IMR-90 (cell line): ENCODE measurements around the gene DSCAM. TPM values are rescaled to one million over a fixed set of nuclear protein-coding genes. Genes with fewer than 3 reads are reported as not detected.

Experiments used
- ATAC-seq: fragments of 200-7000 bp; cut with Tn5 transposase; 2 replicates; pipeline ENCODE4 v1.9.1; 2020; ENCODE audit warnings: low read depth, mild to moderate bottlenecking, moderate library complexity
- BruUV-seq: library from RNA; stranded (reverse); fragments of 400-500 nt; replicated peaks from 2 replicates; lab custom pipeline; 2021; lab: Mats Ljungman, UMichigan
- CTCF ChIA-PET: fragments of 300-600 bp; formaldehyde crosslinking; extraction: SDS; loops from one replicate; lab custom pipeline; 2021; ENCODE audit warnings: antibody characterized with exemption; lab: Yijun Ruan, JAX
- POLR2A ChIA-PET: fragments of 300-600 bp; sonication (Branson Sonifier 250); formaldehyde crosslinking; loops from one replicate; lab custom pipeline; 2022; ENCODE audit warnings: antibody characterized with exemption; ENCODE audit not compliant: unreplicated experiment; lab: Charles Lee
- DNase-seq: peaks from one replicate; pipeline ENCODE4 v3.0.0; 2013
- H2AFZ ChIP-seq: replicated peaks from 2 replicates; pipeline ENCODE3; 2013; ENCODE audit warnings: low read length, mild to moderate bottlenecking; ENCODE audit not compliant: poor library complexity
- H2AK5ac ChIP-seq: 2 replicates; pipeline ENCODE4 v1.6.1; 2013; ENCODE audit warnings: low read depth, low read length, inconsistent platforms
- H2AK9ac ChIP-seq: replicated peaks from 2 replicates; pipeline ENCODE3; 2013; ENCODE audit warnings: mild to moderate bottlenecking, low read depth, low read length, moderate library complexity; ENCODE audit not compliant: poor library complexity
- H2BK120ac ChIP-seq: 2 replicates; pipeline ENCODE4 v1.6.1; 2013; ENCODE audit warnings: low read depth, low read length, inconsistent platforms
- H2BK15ac ChIP-seq: 3 replicates; pipeline ENCODE4 v1.6.1; 2013; ENCODE audit warnings: low read depth, low read length, inconsistent platforms
- H2BK20ac ChIP-seq: 2 replicates; pipeline ENCODE4 v1.6.1; 2013; ENCODE audit warnings: low read depth, mild to moderate bottlenecking, inconsistent platforms, low read length, moderate library complexity
- H2BK5ac ChIP-seq: 2 replicates; pipeline ENCODE4 v1.6.1; 2013; ENCODE audit warnings: mild to moderate bottlenecking, low read depth, low read length, inconsistent platforms; ENCODE audit not compliant: poor library complexity, severe bottlenecking
- H3K14ac ChIP-seq: replicated peaks from 2 replicates; pipeline ENCODE4 v1.6.1; 2013; ENCODE audit warnings: low read depth, low read length, inconsistent platforms
- H3K18ac ChIP-seq: 2 replicates; pipeline ENCODE4 v1.6.1; 2013; ENCODE audit warnings: low read depth, low read length, control low read depth
- H3K23ac ChIP-seq: 2 replicates; pipeline ENCODE4 v1.6.1; 2013; ENCODE audit warnings: low read depth, low read length, inconsistent platforms
- H3K27ac ChIP-seq: 2 replicates; pipeline ENCODE4 v1.5.1; 2013; ENCODE audit warnings: mild to moderate bottlenecking, control low read depth, low read length; ENCODE audit not compliant: insufficient read depth
- H3K27me3 ChIP-seq: 2 replicates; pipeline ENCODE4 v1.6.1; 2013; ENCODE audit warnings: low read length; ENCODE audit not compliant: control insufficient read depth, insufficient read depth
- H3K36me3 ChIP-seq: 2 replicates; pipeline ENCODE4 v1.6.1; 2013; ENCODE audit warnings: low read length, mixed read lengths; ENCODE audit not compliant: control insufficient read depth, insufficient read depth
- H3K4ac ChIP-seq: 2 replicates; pipeline ENCODE4 v1.6.1; 2013; ENCODE audit warnings: low read depth, low read length, inconsistent platforms
- H3K4me1 ChIP-seq: 2 replicates; pipeline ENCODE4 v1.6.1; 2013; ENCODE audit warnings: low read length, mixed read lengths; ENCODE audit not compliant: control insufficient read depth, insufficient read depth
- H3K4me2 ChIP-seq: 2 replicates; pipeline ENCODE4 v1.6.1; 2013; ENCODE audit warnings: low read depth, mild to moderate bottlenecking, control low read depth, low read length, moderate library complexity
- H3K4me3 ChIP-seq: 2 replicates; pipeline ENCODE4 v1.5.1; 2013; ENCODE audit warnings: low read depth, mild to moderate bottlenecking, control low read depth, low read length, moderate library complexity; ENCODE audit not compliant: insufficient read depth
- H3K56ac ChIP-seq: 2 replicates; pipeline ENCODE4 v1.6.1; 2013; ENCODE audit warnings: low read length, inconsistent platforms; ENCODE audit not compliant: insufficient read depth; ENCODE audit errors: extremely low read depth
- H3K79me1 ChIP-seq, 2 experiments: 2 replicates each; pipeline ENCODE4 v1.6.1; 2013; ENCODE audit warnings: low read length in 2 of 2, inconsistent platforms in 1 of 2, low read depth in 1 of 2
- H3K9ac ChIP-seq: 2 replicates; pipeline ENCODE4 v1.6.1; 2013; ENCODE audit warnings: low read depth, low read length, control low read depth
- H3K9me1 ChIP-seq: 2 replicates; pipeline ENCODE4 v1.6.1; 2013; ENCODE audit warnings: low read length, inconsistent platforms; ENCODE audit not compliant: insufficient read depth
- H3K9me3 ChIP-seq: 2 replicates; pipeline ENCODE4 v1.6.1; 2013; ENCODE audit warnings: low read length; ENCODE audit not compliant: control insufficient read depth, insufficient read depth
- H4K20me1 ChIP-seq: 2 replicates; pipeline ENCODE4 v1.6.1; 2013; ENCODE audit warnings: low read length, inconsistent platforms; ENCODE audit not compliant: insufficient read depth
- H4K5ac ChIP-seq: 2 replicates; pipeline ENCODE4 v1.6.1; 2013; ENCODE audit warnings: mild to moderate bottlenecking, low read depth, low read length, control low read depth
- H4K8ac ChIP-seq, 2 experiments: 2 replicates each; pipeline ENCODE4 v1.6.1; 2013; ENCODE audit warnings: low read depth in 2 of 2, low read length in 2 of 2, control low read depth in 1 of 2, inconsistent platforms in 1 of 2
- H4K91ac ChIP-seq: 2 replicates; pipeline ENCODE4 v1.6.1; 2013; ENCODE audit warnings: low read depth, low read length, inconsistent platforms; ENCODE audit not compliant: insufficient read depth
- BHLHE40 ChIP-seq: fragments of 150-350 bp; IDR thresholded peaks from 2 replicates; pipeline ENCODE4 v1.6.1; 2016; ENCODE audit warnings: mild to moderate bottlenecking, low read depth, low read length
- CHD1 ChIP-seq: IDR thresholded peaks from 2 replicates; pipeline ENCODE4 v1.6.1; 2012; ENCODE audit warnings: low read depth, low read length, improper control_type of control experiment
- CTCF ChIP-seq: conservative IDR thresholded peaks from 2 replicates; pipeline ENCODE4 v1.5.1; 2012; ENCODE audit warnings: mild to moderate bottlenecking, low read depth, low read length, improper control_type of control experiment
- ELK1 ChIP-seq: fragments of 150-350 bp; IDR thresholded peaks from 2 replicates; pipeline ENCODE4 v1.6.1; 2016; ENCODE audit warnings: low read depth, mild to moderate bottlenecking, low read length, moderate library complexity, borderline replicate concordance
- FOS ChIP-seq: fragments of 150-350 bp; IDR thresholded peaks from 2 replicates; pipeline ENCODE4 v1.6.1; 2016; ENCODE audit warnings: low read depth, low read length
- MAFK ChIP-seq: IDR thresholded peaks from 2 replicates; pipeline ENCODE4 v1.6.1; 2012; ENCODE audit warnings: low read depth, low read length, improper control_type of control experiment
- MAZ ChIP-seq: IDR thresholded peaks from 2 replicates; pipeline ENCODE4 v1.6.1; 2012; ENCODE audit warnings: low read depth, mild to moderate bottlenecking, low read length, improper control_type of control experiment, moderate library complexity, borderline replicate concordance
- MXI1 ChIP-seq: IDR thresholded peaks from 2 replicates; pipeline ENCODE4 v1.6.1; 2012; ENCODE audit warnings: low read depth, mild to moderate bottlenecking, low read length, moderate library complexity, borderline replicate concordance
- NFE2L2 ChIP-seq: fragments of 150-350 bp; IDR thresholded peaks from 2 replicates; pipeline ENCODE4 v1.6.1; 2016; ENCODE audit warnings: low read depth, mild to moderate bottlenecking, low read length
- POLR2A ChIP-seq: IDR thresholded peaks from 2 replicates; pipeline ENCODE4 v1.6.1; 2012; ENCODE audit warnings: mild to moderate bottlenecking, low read depth, low read length
- RCOR1 ChIP-seq: IDR thresholded peaks from 2 replicates; pipeline ENCODE4 v1.6.1; 2012; ENCODE audit warnings: mild to moderate bottlenecking, low read length, improper control_type of control experiment; ENCODE audit not compliant: insufficient replicate concordance
- RFX5 ChIP-seq: IDR thresholded peaks from 2 replicates; pipeline ENCODE4 v1.8.0; 2012; ENCODE audit warnings: low read depth, mild to moderate bottlenecking, low read length, moderate library complexity
- USF2 ChIP-seq: fragments of 150-350 bp; IDR thresholded peaks from 2 replicates; pipeline ENCODE4 v1.6.1; 2017; ENCODE audit warnings: mild to moderate bottlenecking, antibody characterized with exemption, low read length, low read depth
- WGBS, 2 experiments: methylation state at CpG; one replicate each; pipeline versions ENCODE4 v1.1.5 to v1.1.7; 2013; ENCODE audit warnings: missing lambda C conversion rate in 2 of 2; ENCODE audit not compliant: insufficient read length in 1 of 2; ENCODE audit errors: extremely low coverage in 2 of 2; 5-methylcytosine and 5-hydroxymethylcytosine counted together
- dilution Hi-C: fragments of 300-500 bp; cut with HindIII; formaldehyde crosslinking; loops from one replicate; pipeline ENCODE4 v1.14.3; 2018; ENCODE audit warnings: low sequenced_read_pairs; ENCODE audit not compliant: unreplicated experiment
- in situ Hi-C: fragments of 300-500 bp; cut with MboI; formaldehyde crosslinking; loops from 3 replicates; pipeline ENCODE4 v1.14.3; 2019; ENCODE audit warnings: low sequenced_read_pairs, inconsistent platforms, mixed read lengths
- intact Hi-C: fragments of 100-400 bp; cut with micrococcal nuclease; formaldehyde crosslinking; loops from 2 replicates; pipeline ENCODE4 v1.10.0; 2022
- polyA plus RNA-seq, 3 experiments: library from polyadenylated mRNA; depleted of rRNA; stranded (reverse); fragments of >200 nt; gene quantifications; 2 replicates each; pipeline ENCODE4 v1.2.3, GENCODE V29; 2012; ENCODE audit warnings: low replicate concordance in 1 of 3
- total RNA-seq: library from RNA; depleted of rRNA; stranded (reverse); fragments of >200 nt; gene quantifications from 2 replicates; pipeline ENCODE4 v1.2.3, GENCODE V29; 2012

Gene DSCAM
- total and polyA plus RNA-seq, 2 of the 4 experiments (the other 2 are of a cell fraction), result under 0.01 to 0.02 TPM

GRCh38 chr21:40832316-40832715, 14.6 kb downstream of the DSCAM start:
- Histone ChIP-seq H3K36me3 (no peaks in the 10 kb centered on the region), H3K14ac (no peak overlapping the region), H2AK5ac (no peak overlapping the region), H4K91ac (no peak overlapping the region), H2AK9ac (no peak overlapping the region), H3K9ac (no peak overlapping the region), H2BK20ac (no peak overlapping the region), H4K8ac (no peak overlapping the region), H3K9me3 (peaks cover 19% of the 10 kb centered on the region), H3K27me3 (no peaks in the 10 kb centered on the region), H3K4me3 (no peak overlapping the region), H3K18ac (no peak overlapping the region), H3K27ac (no peak overlapping the region), H2AFZ (no peak overlapping the region), H4K5ac (no peak overlapping the region), H2BK5ac (no peak overlapping the region), H2BK120ac (no peak overlapping the region), H3K4me1 (no peaks in the 10 kb centered on the region), H3K9me1 (no peaks in the 10 kb centered on the region), H3K23ac (no peak overlapping the region), H2BK15ac (no peak overlapping the region), H3K4ac (no peak overlapping the region), H4K20me1 (no peaks in the 10 kb centered on the region), H3K4me2 (no peak overlapping the region), H3K56ac (no peak overlapping the region), H3K79me1 (no peaks in the 10 kb centered on the region)
- dilution Hi-C loops (no loop called here), intact Hi-C loops (no loop called here), in situ Hi-C loops (no loop called here)
- ATAC-seq, result no peak
- ChIA-PET CTCF (no interaction called here), POLR2A (no interaction called here)
- DNase-seq, result no peak
- no TSS peak for BruUV-seq
- WGBS, 2 experiments, result no CpG with 5 or more reads among the region's 6 CpGs
- TF ChIP-seq RCOR1 (no peak), ELK1 (no peak), USF2 (no peak), MXI1 (no peak), NFE2L2 (no peak), CHD1 (no peak), FOS (no peak), BHLHE40 (no peak), MAZ (no peak), POLR2A (no peak), RFX5 (no peak), CTCF (no peak), MAFK (no peak)
